ENCODE results near the gene TMEM229B. TPM values are rescaled to one million over a fixed set of nuclear protein-coding genes. Genes with fewer than 3 reads are reported as not detected.

TMEM229B gene
- total RNA-seq, 6 experiments from 2014 or later = 0.06 to 1.8 (median 1.2) TPM

DNA sequence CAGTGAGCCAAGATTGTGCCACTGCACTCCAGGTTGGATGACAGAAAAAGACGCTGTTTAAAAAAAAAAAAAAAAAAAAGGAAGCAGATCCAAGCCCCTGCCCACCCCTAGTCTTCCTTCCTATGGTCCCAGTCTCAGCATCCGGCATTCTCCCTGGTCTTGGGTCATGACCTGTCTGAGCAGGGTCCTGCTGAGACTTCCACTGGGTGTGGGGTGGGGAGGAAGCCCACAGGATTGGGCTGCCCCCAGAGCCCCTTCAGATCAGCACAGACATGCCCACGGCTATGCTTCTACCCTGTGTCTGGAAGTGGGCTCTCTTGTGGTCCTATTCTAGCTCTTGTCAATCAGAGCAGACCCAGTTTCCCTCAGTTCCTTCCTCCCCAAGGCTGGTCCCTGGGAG is 64.0 kb downstream of the TMEM229B start:
- WGBS (ENCODE audit: insufficient coverage, low coverage, low lambda C conversion rate, missing lambda C conversion rate) = 20% methylated on average over 2 of the region's 3 CpGs
- no peak for TF ChIP-seq POLR2A (IDR thresholded peaks at IDR 0.05)
- TF ChIP-seq, protein P1, sequence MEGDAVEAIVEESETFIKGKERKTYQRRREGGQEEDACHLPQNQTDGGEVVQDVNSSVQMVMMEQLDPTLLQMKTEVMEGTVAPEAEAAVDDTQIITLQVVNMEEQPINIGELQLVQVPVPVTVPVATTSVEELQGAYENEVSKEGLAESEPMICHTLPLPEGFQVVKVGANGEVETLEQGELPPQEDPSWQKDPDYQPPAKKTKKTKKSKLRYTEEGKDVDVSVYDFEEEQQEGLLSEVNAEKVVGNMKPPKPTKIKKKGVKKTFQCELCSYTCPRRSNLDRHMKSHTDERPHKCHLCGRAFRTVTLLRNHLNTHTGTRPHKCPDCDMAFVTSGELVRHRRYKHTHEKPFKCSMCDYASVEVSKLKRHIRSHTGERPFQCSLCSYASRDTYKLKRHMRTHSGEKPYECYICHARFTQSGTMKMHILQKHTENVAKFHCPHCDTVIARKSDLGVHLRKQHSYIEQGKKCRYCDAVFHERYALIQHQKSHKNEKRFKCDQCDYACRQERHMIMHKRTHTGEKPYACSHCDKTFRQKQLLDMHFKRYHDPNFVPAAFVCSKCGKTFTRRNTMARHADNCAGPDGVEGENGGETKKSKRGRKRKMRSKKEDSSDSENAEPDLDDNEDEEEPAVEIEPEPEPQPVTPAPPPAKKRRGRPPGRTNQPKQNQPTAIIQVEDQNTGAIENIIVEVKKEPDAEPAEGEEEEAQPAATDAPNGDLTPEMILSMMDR (IDR thresholded peaks at IDR 0.05) = no peak
- Histone ChIP-seq H3K36me3 (no peaks in the 10 kb centered on the region), H3K4me1 (no peaks in the 10 kb centered on the region), H3K9me3 (no peaks in the 10 kb centered on the region), H3K27ac (no peak overlapping the region), H3K27me3 (no peaks in the 10 kb centered on the region), H3K4me3 (no peak overlapping the region)
- intact Hi-C loops (cut with DNase I) = loop anchor here in 1 of 2 donors (10.0 kb wide), 1 partner anchor 150 kb away; no protein-coding TSS in a partner anchor
- ATAC-seq (no peak), DNase-seq (no peak)

DNA sequence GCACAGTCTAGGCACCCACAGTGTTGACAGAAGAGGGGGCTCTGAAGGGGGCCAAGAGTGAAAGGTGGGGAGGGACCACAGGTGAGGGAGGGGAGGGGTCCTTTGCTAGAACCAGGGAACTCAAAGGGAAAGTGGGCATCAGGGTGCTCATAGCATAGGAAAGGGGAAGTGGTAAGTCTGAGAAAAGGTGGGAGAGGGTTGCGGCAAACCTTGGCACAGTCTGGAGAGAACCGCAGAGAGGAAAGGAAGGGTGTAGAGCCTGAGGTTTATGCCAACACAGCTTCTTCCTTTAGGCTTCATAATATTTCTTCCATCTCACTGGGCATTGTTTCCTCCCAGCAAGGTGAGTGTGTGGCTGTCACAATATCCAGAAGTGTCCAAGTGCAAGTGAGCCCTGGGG is 65.1 kb downstream of the TMEM229B start:
- H3K36me3 ChIP-seq = no peaks in the 10 kb centered on the region
- no peak overlapping the region for H3K27ac ChIP-seq
- intact Hi-C loops (cut with DNase I) = loop anchor here in 1 of 2 donors (10.0 kb wide), 1 partner anchor 151 kb away; no protein-coding TSS in a partner anchor
- no peaks in the 10 kb centered on the region for H3K4me1 ChIP-seq
- 31% methylated on average over 2 of the region's 2 CpGs for WGBS (ENCODE audit: insufficient coverage, low coverage, low lambda C conversion rate, missing lambda C conversion rate)
- no peak for DNase-seq
- H3K27me3 ChIP-seq = no peaks in the 10 kb centered on the region
- TF ChIP-seq, protein P1 (IDR thresholded peaks at IDR 0.05) = no peak
- no peak for TF ChIP-seq POLR2A (IDR thresholded peaks at IDR 0.05)
- no peak for ATAC-seq
- no peak overlapping the region for H3K4me3 ChIP-seq
- H3K9me3 ChIP-seq = no peaks in the 10 kb centered on the region

DNA sequence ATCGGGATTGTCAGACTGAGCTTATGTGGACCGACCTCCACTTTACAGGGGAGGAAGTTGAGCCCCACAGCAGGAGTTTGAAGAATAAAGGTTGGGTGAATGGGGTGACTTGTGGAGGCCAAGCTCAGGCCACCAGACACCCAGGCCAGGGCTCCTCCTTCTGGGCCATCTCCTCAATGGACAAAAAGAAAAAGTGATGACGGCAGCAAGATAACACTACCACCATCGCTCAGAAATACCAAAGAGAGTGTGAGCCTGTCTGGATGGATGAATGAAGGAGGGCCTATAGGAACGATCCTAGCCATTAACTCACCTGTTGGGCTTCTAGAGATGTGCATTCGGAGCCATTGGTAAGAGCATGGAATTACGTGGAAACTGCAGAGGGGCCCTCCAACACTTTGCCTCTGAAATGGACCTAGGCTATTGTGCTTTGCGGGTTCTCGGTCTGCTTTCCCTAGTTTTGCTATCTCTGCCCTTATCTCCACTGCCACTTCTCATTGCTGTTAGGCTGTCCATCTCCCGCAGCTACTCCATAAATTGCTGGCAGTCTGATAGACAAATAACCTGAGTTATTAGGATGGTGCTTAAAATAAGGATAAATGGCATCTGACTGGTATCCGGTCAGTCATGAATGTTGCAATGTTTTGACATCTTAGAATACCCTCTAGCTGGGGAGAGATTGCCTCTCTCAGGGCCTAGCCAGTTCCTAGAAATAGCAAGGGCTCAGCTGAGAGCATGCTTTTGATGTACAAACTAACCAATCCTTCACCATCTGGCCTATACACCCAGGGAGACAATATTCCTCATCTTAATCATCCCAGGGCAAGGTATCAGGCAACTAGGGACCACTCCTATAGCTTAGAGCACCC is 66.9 kb downstream of the TMEM229B start:
- 86% methylated on average over 8 of the region's 11 CpGs for WGBS (ENCODE audit: insufficient coverage, low coverage, low lambda C conversion rate, missing lambda C conversion rate)
- TF ChIP-seq, protein P1 (IDR thresholded peaks at IDR 0.05) = no peak
- TF ChIP-seq POLR2A (IDR thresholded peaks at IDR 0.05) = no peak
- DNase-seq (no peak), ATAC-seq (no peak)
- no peaks in the 10 kb centered on the region for H3K27me3 ChIP-seq
- H3K4me1 ChIP-seq = peaks cover 0 to 2% (median 0%) of the 10 kb centered on the region in 4 donors
- no peak overlapping the region for H3K4me3 ChIP-seq
- H3K9me3 ChIP-seq = no peaks in the 10 kb centered on the region
- H3K27ac ChIP-seq = no peak overlapping the region
- intact Hi-C loops (cut with DNase I) = loop anchor here in 1 of 2 donors (10.0 kb wide), 1 partner anchor 153 kb away; no protein-coding TSS in a partner anchor
- no peaks in the 10 kb centered on the region for H3K36me3 ChIP-seq

Small RNA genes within 50 kb of the gene (microRNA-seq; reads per million reads assigned to microRNA genes)
- gene MIR5694 = 0 reads per million in 2 donors

Small RNA genes within 50 kb of the gene (small RNA-seq; reads per million reads assigned to genes)
- 0 reads per million in 2 experiments for gene MIR5694

Other genes starting within 250 kb of the TMEM229B start
- gene PALS1, start 247.3 kb downstream of the TMEM229B start, total RNA-seq = 10 to 100 TPM in 5 of 6 experiments, 1 to 10 TPM in 1; 9.7 to 15.7 (median 14.7) TPM
- 10 to 100 TPM; 20.4 to 37.4 (median 27.9) TPM for gene ATP6V1D, start 128.9 kb downstream of the TMEM229B start, total RNA-seq
- 10 to 100 TPM; 32.8 to 57.8 (median 50.4) TPM for gene EIF2S1, start 128.4 kb downstream of the TMEM229B start, total RNA-seq
- gene PLEK2, start 76.6 kb downstream of the TMEM229B start, total RNA-seq = 10 to 100 TPM in 4 of 6 experiments, 1 to 10 TPM in 2; 8.3 to 16.2 (median 12.1) TPM
- gene PLEKHH1, start 44.6 kb upstream of the TMEM229B start, total RNA-seq = 1 to 10 TPM; 1.9 to 4.1 (median 3.0) TPM
- gene PIGH, start 111.5 kb upstream of the TMEM229B start, total RNA-seq = 10 to 100 TPM; 12.7 to 16.0 (median 13.8) TPM
- gene ARG2, start 131.2 kb upstream of the TMEM229B start, total RNA-seq = 1 to 10 TPM in 3 of 6 experiments, under 1 TPM in 2, not detected in 1; 0.92 to 3.3 (median 1.7) TPM
- 10 to 100 TPM; 44.2 to 70.1 (median 54.6) TPM for gene VTI1B, start 185.9 kb upstream of the TMEM229B start, total RNA-seq
- gene RDH11, start 207.0 kb upstream of the TMEM229B start, total RNA-seq = 100 to 1,000 TPM in 2 of 6 experiments, 10 to 100 TPM in 4; 35.5 to 106 (median 83.4) TPM
- 1 to 10 TPM in 5 of 6 experiments, under 1 TPM in 1; 0.22 to 2.4 (median 1.2) TPM for gene RDH12, start 213.2 kb upstream of the TMEM229B start, total RNA-seq

All from right lobe of liver (tissue), 6 donors.